GM23338 (cell line): ENCODE results near the gene EPHB2. TPM values are rescaled to one million over a fixed set of nuclear protein-coding genes. Genes with fewer than 3 reads are reported as not detected.

Experiments used
- ATAC-seq: fragments of 200-7000 bp; cut with Tn5 transposase; 3 replicates; pipeline ENCODE4 v1.9.1; 2020
- DNase-seq: peaks from one replicate; pipeline ENCODE4 v3.0.0-alpha.2; 2015; ENCODE audit warnings: low spot score
- H2AFZ ChIP-seq: fragments of 200-600 bp; sonication (generic); 2 replicates; pipeline ENCODE4 v1.8.0; 2016; ENCODE audit warnings: antibody characterized with exemption, mild to moderate bottlenecking, moderate library complexity
- H3F3A ChIP-seq: fragments of 200-600 bp; sonication (generic); replicated peaks from 2 replicates; pipeline ENCODE4 v1.8.0; 2017; ENCODE audit warnings: antibody characterized with exemption, mixed run types, low read depth
- H3K27ac ChIP-seq: fragments of 200-600 bp; sonication (generic); 2 replicates; pipeline ENCODE4 v1.6.1; 2016; ENCODE audit warnings: low read depth
- H3K27me3 ChIP-seq: fragments of 200-600 bp; sonication (generic); 2 replicates; pipeline ENCODE4 v1.8.0; 2016; ENCODE audit warnings: mild to moderate bottlenecking, mixed run types, moderate library complexity; ENCODE audit not compliant: insufficient read depth
- H3K36me3 ChIP-seq: fragments of 200-600 bp; sonication (generic); 2 replicates; pipeline ENCODE4 v1.8.0; 2016; ENCODE audit warnings: mild to moderate bottlenecking; ENCODE audit not compliant: insufficient read depth
- H3K4me1 ChIP-seq: fragments of 200-600 bp; sonication (generic); 2 replicates; pipeline ENCODE4 v1.8.0; 2016; ENCODE audit warnings: mild to moderate bottlenecking, moderate library complexity; ENCODE audit not compliant: insufficient read depth
- H3K4me2 ChIP-seq: fragments of 200-600 bp; sonication (generic); 2 replicates; pipeline ENCODE4 v1.7.1; 2017; ENCODE audit warnings: mixed run types
- H3K4me3 ChIP-seq: fragments of 200-600 bp; sonication (generic); 2 replicates; pipeline ENCODE4 v1.6.1; 2016; ENCODE audit warnings: mixed run types
- H3K79me2 ChIP-seq: fragments of 200-600 bp; sonication (generic); replicated peaks from 2 replicates; pipeline ENCODE4 v1.8.0; 2017; ENCODE audit warnings: mild to moderate bottlenecking; ENCODE audit not compliant: insufficient read depth
- H3K9me2 ChIP-seq: fragments of 200-600 bp; sonication (generic); 2 replicates; pipeline ENCODE4 v1.8.0; 2017; ENCODE audit not compliant: insufficient read depth
- H4K20me1 ChIP-seq: fragments of 200-600 bp; sonication (generic); replicated peaks from 2 replicates; pipeline ENCODE4 v1.8.0; 2017; ENCODE audit warnings: mild to moderate bottlenecking; ENCODE audit not compliant: insufficient read depth
- H3K27ac Mint-ChIP-seq: 2 replicates; pipeline ENCODE4 v1.8.0; 2020; ENCODE audit warnings: inconsistent platforms, mild to moderate bottlenecking, moderate library complexity, mixed read lengths
- H3K27me3 Mint-ChIP-seq: 3 replicates; pipeline ENCODE4 v1.8.0; 2022; ENCODE audit warnings: low read depth, mild to moderate bottlenecking, moderate library complexity, mixed read lengths, inconsistent platforms; ENCODE audit not compliant: insufficient read depth, poor library complexity
- H3K36me3 Mint-ChIP-seq: 3 replicates; pipeline ENCODE4 v1.8.0; 2021; ENCODE audit warnings: low read depth, mild to moderate bottlenecking, inconsistent platforms, moderate library complexity, mixed read lengths
- H3K4me1 Mint-ChIP-seq: 3 replicates; pipeline ENCODE4 v1.8.0; 2020; ENCODE audit warnings: mild to moderate bottlenecking, inconsistent platforms, mixed read lengths
- H3K4me3 Mint-ChIP-seq: 3 replicates; pipeline ENCODE4 v1.8.0; 2021; ENCODE audit warnings: moderate library complexity, mild to moderate bottlenecking, inconsistent platforms, mixed read lengths
- H3K9me3 Mint-ChIP-seq: 3 replicates; pipeline ENCODE4 v1.8.0; 2020; ENCODE audit warnings: moderate library complexity, mild to moderate bottlenecking, inconsistent platforms, mixed read lengths
- CREB1 ChIP-seq: fragments of 250-450 bp; sonication (Bioruptor Pico); IDR thresholded peaks from 2 replicates; pipeline ENCODE4 v1.5.0; 2020; ENCODE audit warnings: low read depth, mild to moderate bottlenecking, moderate library complexity
- EZH2 ChIP-seq: fragments of 200-600 bp; sonication (generic); IDR thresholded peaks from one replicate; pipeline ENCODE4 v1.8.0; 2017; ENCODE audit warnings: antibody characterized with exemption, mild to moderate bottlenecking, low read depth; ENCODE audit not compliant: unreplicated experiment
- EZH2phosphoT487 ChIP-seq: fragments of 200-600 bp; sonication (generic); IDR thresholded peaks from one replicate; pipeline ENCODE4 v1.8.1; 2018; ENCODE audit warnings: antibody characterized with exemption; ENCODE audit not compliant: unreplicated experiment
- JUNB ChIP-seq: IDR thresholded peaks from one replicate; pipeline ENCODE4 v1.6.1; 2016; ENCODE audit warnings: antibody characterized with exemption; ENCODE audit not compliant: unreplicated experiment
- NANOG ChIP-seq: IDR thresholded peaks from 2 replicates; pipeline ENCODE4 v1.6.1; 2016; ENCODE audit warnings: antibody characterized with exemption, borderline replicate concordance
- POLR2AphosphoS5 ChIP-seq: IDR thresholded peaks from 2 replicates; pipeline ENCODE4 v1.6.1; 2016; ENCODE audit warnings: antibody characterized with exemption, low read depth
- STAT1 ChIP-seq: IDR thresholded peaks from one replicate; pipeline ENCODE4 v1.6.1; 2016; ENCODE audit warnings: antibody characterized with exemption; ENCODE audit not compliant: unreplicated experiment
- ZNF114 ChIP-seq: fragments of 250-450 bp; sonication (Bioruptor Pico); IDR thresholded peaks from 2 replicates; pipeline ENCODE4 v1.5.0; 2020; ENCODE audit warnings: mild to moderate bottlenecking, moderate library complexity
- ZNF331 ChIP-seq: fragments of 250-450 bp; sonication (Bioruptor Pico); IDR thresholded peaks from 2 replicates; pipeline ENCODE4 v1.5.0; 2020; ENCODE audit warnings: low read depth, mild to moderate bottlenecking, moderate library complexity
- polyA plus RNA-seq: library from polyadenylated mRNA; unstranded; fragments of >200 nt; fragmentation: Nextera tagmentation; extraction: Ambion mirVana; gene quantifications from 2 replicates; pipeline ENCODE4 v1.2.1, GENCODE V29; 2016
- total RNA-seq: library from RNA; depleted of rRNA; stranded (reverse); fragments of >200 nt; shearing (Covaris generic); gene quantifications from 2 replicates; pipeline ENCODE4 v1.2.3, GENCODE V29; 2014
- TF ChIP-seq, protein P1 (sequence below): IDR thresholded peaks from one replicate; pipeline ENCODE4 v1.6.1; 2018; ENCODE audit warnings: antibody characterized with exemption; ENCODE audit not compliant: unreplicated experiment
- TF ChIP-seq, protein P2 (sequence below): IDR thresholded peaks from 2 replicates; pipeline ENCODE4 v1.6.1; 2016; ENCODE audit warnings: antibody characterized with exemption
- TF ChIP-seq, protein P3 (sequence below), 2 experiments: fragments of 200-600 bp in 1 of 2; sonication (generic) in 1 of 2; conservative IDR thresholded peaks; 2 replicates each; pipeline versions ENCODE4 v1.5.1 to v1.6.1; 2016 to 2017; ENCODE audit warnings: antibody characterized with exemption in 2 of 2, low read depth in 2 of 2, mild to moderate bottlenecking in 2 of 2, moderate library complexity in 1 of 2
- TF ChIP-seq, protein P4 (sequence below): fragments of 250-450 bp; sonication (Bioruptor Pico); IDR thresholded peaks from 2 replicates; pipeline ENCODE4 v1.5.0; 2020; ENCODE audit warnings: mild to moderate bottlenecking, moderate library complexity

Gene EPHB2
- total and polyA plus RNA-seq, 2 experiments from 2014 or later: 4.1 to 20.1 TPM

DNA sequence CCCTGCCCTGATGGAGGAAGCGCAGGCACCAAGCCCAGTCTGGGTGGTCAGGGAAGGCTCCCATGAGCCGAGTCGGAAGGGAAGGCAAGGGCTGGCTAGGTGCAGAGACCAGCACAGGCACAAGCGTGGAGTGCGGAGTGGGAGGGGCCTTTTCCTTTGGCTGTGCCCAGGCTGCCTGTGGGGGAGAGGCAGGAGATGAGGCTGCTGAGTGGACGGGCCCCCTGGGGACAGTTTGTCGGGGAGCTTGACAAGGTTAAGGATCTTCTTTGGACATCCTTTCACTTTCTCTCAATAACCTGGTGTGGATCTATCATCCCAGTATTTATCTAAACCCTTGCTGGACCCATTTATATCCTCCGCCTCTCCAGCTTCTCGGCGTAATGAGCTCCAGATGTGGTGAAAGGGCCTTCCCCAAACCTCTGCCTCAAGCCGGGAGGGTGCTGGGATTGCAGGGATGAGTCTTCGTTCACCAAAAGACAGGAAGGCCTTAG, 42.9 kb downstream of the EPHB2 start:
- no peak overlapping the region for H2AFZ ChIP-seq
- H3K27me3 ChIP-seq: no peaks in the 10 kb centered on the region
- no peaks in the 10 kb centered on the region for H3F3A ChIP-seq
- H3K36me3 ChIP-seq: no peaks in the 10 kb centered on the region
- H4K20me1 ChIP-seq: no peaks in the 10 kb centered on the region; the same call in 1 of the 2 replicates
- H3K4me1 ChIP-seq: no peaks in the 10 kb centered on the region
- H3K4me2 ChIP-seq: no peak overlapping the region
- no peaks in the 10 kb centered on the region for H3K9me2 ChIP-seq
- ATAC-seq (peak; percentile 21; the same call in 2 of the 3 replicates), DNase-seq (no peak)
- H3K4me3 Mint-ChIP-seq: no peak overlapping the region
- no peak overlapping the region for H3K4me3 ChIP-seq
- no peaks in the 10 kb centered on the region for H3K79me2 ChIP-seq
- no peak overlapping the region for H3K27ac ChIP-seq
- peaks cover 4% of the 10 kb centered on the region; the same call in 2 of the 3 replicates for H3K4me1 Mint-ChIP-seq
- no peaks in the 10 kb centered on the region for H3K9me3 Mint-ChIP-seq
- H3K36me3 Mint-ChIP-seq: no peaks in the 10 kb centered on the region
- H3K27me3 Mint-ChIP-seq: peaks cover 2% of the 10 kb centered on the region
- TF ChIP-seq JUNB: no peak
- no peak for TF ChIP-seq EZH2
- TF ChIP-seq, protein P1, sequence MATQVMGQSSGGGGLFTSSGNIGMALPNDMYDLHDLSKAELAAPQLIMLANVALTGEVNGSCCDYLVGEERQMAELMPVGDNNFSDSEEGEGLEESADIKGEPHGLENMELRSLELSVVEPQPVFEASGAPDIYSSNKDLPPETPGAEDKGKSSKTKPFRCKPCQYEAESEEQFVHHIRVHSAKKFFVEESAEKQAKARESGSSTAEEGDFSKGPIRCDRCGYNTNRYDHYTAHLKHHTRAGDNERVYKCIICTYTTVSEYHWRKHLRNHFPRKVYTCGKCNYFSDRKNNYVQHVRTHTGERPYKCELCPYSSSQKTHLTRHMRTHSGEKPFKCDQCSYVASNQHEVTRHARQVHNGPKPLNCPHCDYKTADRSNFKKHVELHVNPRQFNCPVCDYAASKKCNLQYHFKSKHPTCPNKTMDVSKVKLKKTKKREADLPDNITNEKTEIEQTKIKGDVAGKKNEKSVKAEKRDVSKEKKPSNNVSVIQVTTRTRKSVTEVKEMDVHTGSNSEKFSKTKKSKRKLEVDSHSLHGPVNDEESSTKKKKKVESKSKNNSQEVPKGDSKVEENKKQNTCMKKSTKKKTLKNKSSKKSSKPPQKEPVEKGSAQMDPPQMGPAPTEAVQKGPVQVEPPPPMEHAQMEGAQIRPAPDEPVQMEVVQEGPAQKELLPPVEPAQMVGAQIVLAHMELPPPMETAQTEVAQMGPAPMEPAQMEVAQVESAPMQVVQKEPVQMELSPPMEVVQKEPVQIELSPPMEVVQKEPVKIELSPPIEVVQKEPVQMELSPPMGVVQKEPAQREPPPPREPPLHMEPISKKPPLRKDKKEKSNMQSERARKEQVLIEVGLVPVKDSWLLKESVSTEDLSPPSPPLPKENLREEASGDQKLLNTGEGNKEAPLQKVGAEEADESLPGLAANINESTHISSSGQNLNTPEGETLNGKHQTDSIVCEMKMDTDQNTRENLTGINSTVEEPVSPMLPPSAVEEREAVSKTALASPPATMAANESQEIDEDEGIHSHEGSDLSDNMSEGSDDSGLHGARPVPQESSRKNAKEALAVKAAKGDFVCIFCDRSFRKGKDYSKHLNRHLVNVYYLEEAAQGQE: no peak
- TF ChIP-seq, protein P2, sequence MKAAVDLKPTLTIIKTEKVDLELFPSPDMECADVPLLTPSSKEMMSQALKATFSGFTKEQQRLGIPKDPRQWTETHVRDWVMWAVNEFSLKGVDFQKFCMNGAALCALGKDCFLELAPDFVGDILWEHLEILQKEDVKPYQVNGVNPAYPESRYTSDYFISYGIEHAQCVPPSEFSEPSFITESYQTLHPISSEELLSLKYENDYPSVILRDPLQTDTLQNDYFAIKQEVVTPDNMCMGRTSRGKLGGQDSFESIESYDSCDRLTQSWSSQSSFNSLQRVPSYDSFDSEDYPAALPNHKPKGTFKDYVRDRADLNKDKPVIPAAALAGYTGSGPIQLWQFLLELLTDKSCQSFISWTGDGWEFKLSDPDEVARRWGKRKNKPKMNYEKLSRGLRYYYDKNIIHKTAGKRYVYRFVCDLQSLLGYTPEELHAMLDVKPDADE: no peak
- TF ChIP-seq EZH2phosphoT487: no peak
- no peak for TF ChIP-seq ZNF331 (CRISPR knock-in tag)
- TF ChIP-seq, protein P3, sequence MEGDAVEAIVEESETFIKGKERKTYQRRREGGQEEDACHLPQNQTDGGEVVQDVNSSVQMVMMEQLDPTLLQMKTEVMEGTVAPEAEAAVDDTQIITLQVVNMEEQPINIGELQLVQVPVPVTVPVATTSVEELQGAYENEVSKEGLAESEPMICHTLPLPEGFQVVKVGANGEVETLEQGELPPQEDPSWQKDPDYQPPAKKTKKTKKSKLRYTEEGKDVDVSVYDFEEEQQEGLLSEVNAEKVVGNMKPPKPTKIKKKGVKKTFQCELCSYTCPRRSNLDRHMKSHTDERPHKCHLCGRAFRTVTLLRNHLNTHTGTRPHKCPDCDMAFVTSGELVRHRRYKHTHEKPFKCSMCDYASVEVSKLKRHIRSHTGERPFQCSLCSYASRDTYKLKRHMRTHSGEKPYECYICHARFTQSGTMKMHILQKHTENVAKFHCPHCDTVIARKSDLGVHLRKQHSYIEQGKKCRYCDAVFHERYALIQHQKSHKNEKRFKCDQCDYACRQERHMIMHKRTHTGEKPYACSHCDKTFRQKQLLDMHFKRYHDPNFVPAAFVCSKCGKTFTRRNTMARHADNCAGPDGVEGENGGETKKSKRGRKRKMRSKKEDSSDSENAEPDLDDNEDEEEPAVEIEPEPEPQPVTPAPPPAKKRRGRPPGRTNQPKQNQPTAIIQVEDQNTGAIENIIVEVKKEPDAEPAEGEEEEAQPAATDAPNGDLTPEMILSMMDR (conservative IDR thresholded peaks at IDR 0.05; ENCODE audit: low read depth in 2 of 2): no peak
- TF ChIP-seq ZNF114 (CRISPR knock-in tag): no peak
- TF ChIP-seq NANOG: no peak
- no peak for TF ChIP-seq POLR2AphosphoS5
- no peak for TF ChIP-seq STAT1
- TF ChIP-seq, protein P4, sequence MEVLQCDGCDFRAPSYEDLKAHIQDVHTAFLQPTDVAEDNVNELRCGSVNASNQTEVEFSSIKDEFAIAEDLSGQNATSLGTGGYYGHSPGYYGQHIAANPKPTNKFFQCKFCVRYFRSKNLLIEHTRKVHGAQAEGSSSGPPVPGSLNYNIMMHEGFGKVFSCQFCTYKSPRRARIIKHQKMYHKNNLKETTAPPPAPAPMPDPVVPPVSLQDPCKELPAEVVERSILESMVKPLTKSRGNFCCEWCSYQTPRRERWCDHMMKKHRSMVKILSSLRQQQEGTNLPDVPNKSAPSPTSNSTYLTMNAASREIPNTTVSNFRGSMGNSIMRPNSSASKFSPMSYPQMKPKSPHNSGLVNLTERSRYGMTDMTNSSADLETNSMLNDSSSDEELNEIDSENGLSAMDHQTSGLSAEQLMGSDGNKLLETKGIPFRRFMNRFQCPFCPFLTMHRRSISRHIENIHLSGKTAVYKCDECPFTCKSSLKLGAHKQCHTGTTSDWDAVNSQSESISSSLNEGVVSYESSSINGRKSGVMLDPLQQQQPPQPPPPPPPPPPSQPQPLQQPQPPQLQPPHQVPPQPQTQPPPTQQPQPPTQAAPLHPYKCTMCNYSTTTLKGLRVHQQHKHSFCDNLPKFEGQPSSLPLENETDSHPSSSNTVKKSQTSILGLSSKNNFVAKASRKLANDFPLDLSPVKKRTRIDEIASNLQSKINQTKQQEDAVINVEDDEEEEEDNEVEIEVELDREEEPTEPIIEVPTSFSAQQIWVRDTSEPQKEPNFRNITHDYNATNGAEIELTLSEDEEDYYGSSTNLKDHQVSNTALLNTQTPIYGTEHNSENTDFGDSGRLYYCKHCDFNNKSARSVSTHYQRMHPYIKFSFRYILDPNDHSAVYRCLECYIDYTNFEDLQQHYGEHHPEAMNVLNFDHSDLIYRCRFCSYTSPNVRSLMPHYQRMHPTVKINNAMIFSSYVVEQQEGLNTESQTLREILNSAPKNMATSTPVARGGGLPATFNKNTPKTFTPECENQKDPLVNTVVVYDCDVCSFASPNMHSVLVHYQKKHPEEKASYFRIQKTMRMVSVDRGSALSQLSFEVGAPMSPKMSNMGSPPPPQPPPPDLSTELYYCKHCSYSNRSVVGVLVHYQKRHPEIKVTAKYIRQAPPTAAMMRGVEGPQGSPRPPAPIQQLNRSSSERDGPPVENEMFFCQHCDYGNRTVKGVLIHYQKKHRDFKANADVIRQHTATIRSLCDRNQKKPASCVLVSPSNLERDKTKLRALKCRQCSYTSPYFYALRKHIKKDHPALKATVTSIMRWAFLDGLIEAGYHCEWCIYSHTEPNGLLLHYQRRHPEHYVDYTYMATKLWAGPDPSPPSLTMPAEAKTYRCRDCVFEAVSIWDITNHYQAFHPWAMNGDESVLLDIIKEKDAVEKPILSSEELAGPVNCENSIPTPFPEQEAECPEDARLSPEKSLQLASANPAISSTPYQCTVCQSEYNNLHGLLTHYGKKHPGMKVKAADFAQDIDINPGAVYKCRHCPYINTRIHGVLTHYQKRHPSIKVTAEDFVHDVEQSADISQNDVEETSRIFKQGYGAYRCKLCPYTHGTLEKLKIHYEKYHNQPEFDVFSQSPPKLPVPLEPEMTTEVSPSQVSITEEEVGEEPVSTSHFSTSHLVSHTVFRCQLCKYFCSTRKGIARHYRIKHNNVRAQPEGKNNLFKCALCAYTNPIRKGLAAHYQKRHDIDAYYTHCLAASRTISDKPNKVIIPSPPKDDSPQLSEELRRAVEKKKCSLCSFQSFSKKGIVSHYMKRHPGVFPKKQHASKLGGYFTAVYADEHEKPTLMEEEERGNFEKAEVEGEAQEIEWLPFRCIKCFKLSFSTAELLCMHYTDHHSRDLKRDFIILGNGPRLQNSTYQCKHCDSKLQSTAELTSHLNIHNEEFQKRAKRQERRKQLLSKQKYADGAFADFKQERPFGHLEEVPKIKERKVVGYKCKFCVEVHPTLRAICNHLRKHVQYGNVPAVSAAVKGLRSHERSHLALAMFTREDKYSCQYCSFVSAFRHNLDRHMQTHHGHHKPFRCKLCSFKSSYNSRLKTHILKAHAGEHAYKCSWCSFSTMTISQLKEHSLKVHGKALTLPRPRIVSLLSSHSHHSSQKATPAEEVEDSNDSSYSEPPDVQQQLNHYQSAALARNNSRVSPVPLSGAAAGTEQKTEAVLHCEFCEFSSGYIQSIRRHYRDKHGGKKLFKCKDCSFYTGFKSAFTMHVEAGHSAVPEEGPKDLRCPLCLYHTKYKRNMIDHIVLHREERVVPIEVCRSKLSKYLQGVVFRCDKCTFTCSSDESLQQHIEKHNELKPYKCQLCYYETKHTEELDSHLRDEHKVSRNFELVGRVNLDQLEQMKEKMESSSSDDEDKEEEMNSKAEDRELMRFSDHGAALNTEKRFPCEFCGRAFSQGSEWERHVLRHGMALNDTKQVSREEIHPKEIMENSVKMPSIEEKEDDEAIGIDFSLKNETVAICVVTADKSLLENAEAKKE (CRISPR knock-in tag): no peak
- no peak for TF ChIP-seq CREB1 (CRISPR knock-in tag)
- no peak overlapping the region for H3K27ac Mint-ChIP-seq
